IPS-20b (cell line): ENCODE data around the gene PHF1.
A peak's percentile ranks its signal among the peaks of the same experiment; 100 is the strongest.

Experiments
- H3K27ac ChIP-seq: one replicate; pipeline ENCODE4 v1.5.1; 2013; ENCODE audit warnings: low read length
- H3K27me3 ChIP-seq: 2 replicates; pipeline ENCODE4 v1.6.1; 2013; ENCODE audit warnings: mild to moderate bottlenecking, low read length, inconsistent platforms; ENCODE audit not compliant: insufficient read depth
- H3K36me3 ChIP-seq: 2 replicates; pipeline ENCODE4 v1.6.1; 2013; ENCODE audit warnings: low read depth, mild to moderate bottlenecking, inconsistent platforms, low read length, moderate library complexity; ENCODE audit not compliant: insufficient read depth
- H3K4me1 ChIP-seq: 2 replicates; pipeline ENCODE4 v1.6.1; 2013; ENCODE audit warnings: mild to moderate bottlenecking, control low read depth, inconsistent platforms, low read length, moderate library complexity; ENCODE audit not compliant: insufficient read depth
- H3K4me3 ChIP-seq: 2 replicates; pipeline ENCODE4 v1.5.1; 2013; ENCODE audit warnings: mild to moderate bottlenecking, low read length, inconsistent platforms
- H3K9ac ChIP-seq: 2 replicates; pipeline ENCODE4 v1.6.1; 2013; ENCODE audit warnings: low read depth, mild to moderate bottlenecking, inconsistent platforms, low read length, moderate library complexity
- H3K9me3 ChIP-seq: 2 replicates; pipeline ENCODE4 v1.6.1; 2013; ENCODE audit warnings: mild to moderate bottlenecking, low read depth, low read length, inconsistent platforms; ENCODE audit not compliant: insufficient read depth

PHF1 gene

DNA sequence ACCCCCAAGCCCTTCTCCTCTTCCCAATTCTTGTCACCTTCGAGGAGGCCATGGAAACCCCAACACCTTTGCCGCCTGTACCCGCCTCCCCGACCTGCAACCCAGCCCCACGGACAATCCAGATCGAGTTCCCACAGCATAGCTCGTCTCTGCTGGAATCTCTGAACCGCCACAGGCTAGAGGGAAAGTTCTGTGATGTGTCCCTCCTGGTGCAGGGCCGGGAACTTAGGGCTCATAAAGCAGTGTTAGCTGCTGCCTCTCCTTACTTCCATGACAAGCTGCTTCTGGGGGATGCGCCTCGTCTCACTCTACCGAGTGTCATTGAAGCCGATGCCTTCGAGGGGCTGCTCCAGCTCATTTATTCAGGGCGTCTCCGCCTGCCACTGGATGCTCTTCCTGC lies 44.2 kb downstream of the PHF1 start:
- Histone ChIP-seq H3K27me3 (no peaks in the 10 kb centered on the region), H3K9ac (peak overlapping the region; percentile 87), H3K27ac (peak overlapping the region; percentile 1), H3K4me1 (0 out of 2 replicates have a peak, but pooled peaks cover 4% of the 10 kb centered on the region), H3K36me3 (peaks cover 39% of the 10 kb centered on the region), H3K4me3 (peak overlapping the region; percentile 99), H3K9me3 (no peaks in the 10 kb centered on the region)

DNA sequence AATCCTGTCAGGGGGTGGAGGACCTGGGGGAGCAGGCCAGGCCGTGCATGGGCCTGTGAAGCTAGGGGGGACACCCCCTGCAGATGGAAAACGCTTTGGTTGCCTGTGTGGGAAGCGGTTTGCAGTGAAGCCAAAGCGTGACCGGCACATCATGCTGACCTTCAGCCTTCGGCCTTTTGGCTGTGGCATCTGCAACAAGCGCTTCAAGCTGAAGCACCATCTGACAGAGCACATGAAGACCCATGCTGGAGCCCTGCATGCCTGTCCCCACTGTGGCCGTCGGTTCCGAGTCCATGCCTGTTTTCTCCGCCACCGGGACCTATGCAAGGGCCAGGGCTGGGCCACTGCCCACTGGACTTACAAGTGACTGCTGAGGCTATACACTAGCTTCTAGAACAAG lies 45.3 kb downstream of the PHF1 start:
- no peaks in the 10 kb centered on the region for H3K9me3 ChIP-seq
- H3K4me3 ChIP-seq: no peak overlapping the region
- 0 out of 2 replicates have a peak, but pooled peaks cover 4% of the 10 kb centered on the region for H3K4me1 ChIP-seq
- H3K36me3 ChIP-seq: peaks cover 28% of the 10 kb centered on the region
- no peak overlapping the region for H3K9ac ChIP-seq
- H3K27me3 ChIP-seq: no peaks in the 10 kb centered on the region
- H3K27ac ChIP-seq: no peak overlapping the region

DNA sequence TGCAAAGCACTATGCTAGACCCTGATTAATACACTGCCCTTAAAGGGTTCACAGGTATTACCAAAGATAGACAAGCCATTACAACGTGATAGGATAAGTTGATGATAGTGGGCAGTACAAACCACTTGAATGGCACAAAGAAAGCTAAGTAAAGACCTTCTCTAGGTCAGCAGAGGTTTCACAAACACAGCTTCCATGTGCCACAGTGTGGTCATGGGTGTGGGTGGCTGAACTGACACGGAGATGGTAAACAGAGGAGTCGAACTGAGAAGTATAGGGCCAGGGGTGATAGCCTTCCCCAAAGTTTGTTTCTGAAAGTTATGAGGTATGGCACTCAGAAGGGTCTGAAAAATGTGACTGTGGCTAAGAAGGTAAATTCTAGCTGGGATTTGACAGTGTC lies 47.9 kb downstream of the PHF1 start:
- 0 out of 2 replicates have a peak, but pooled peaks cover 4% of the 10 kb centered on the region for H3K4me1 ChIP-seq
- H3K4me3 ChIP-seq: no peak overlapping the region
- H3K27me3 ChIP-seq: no peaks in the 10 kb centered on the region
- no peak overlapping the region for H3K27ac ChIP-seq
- H3K36me3 ChIP-seq: peaks cover 22% of the 10 kb centered on the region
- H3K9me3 ChIP-seq: no peaks in the 10 kb centered on the region
- no peak overlapping the region for H3K9ac ChIP-seq

DNA sequence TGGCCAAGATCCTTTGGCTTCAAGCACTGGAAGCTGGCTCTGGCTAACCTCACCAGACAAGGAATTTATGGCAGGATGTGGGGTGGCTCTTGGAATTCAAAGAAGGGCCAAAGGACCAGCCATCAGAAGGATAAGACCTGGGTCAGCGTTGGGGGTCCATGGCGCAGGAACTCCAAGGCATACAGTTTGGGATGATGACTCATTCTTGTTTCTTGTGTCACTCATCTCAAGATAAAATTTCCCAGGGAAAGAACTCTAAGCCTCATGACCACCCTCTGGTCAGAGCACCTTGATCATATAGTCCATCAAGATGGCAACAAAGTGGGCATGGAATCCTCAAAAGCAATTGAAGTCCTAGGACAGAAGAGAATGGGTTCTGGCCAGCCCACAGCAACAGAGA lies 48.4 kb downstream of the PHF1 start:
- Histone ChIP-seq H3K36me3 (peaks cover 22% of the 10 kb centered on the region), H3K27ac (no peak overlapping the region)

More for the DNA sequence above, 48.4 kb downstream of the PHF1 start:
- Histone ChIP-seq H3K9ac (no peak overlapping the region), H3K27me3 (no peaks in the 10 kb centered on the region), H3K4me3 (no peak overlapping the region), H3K9me3 (no peaks in the 10 kb centered on the region), H3K4me1 (0 out of 2 replicates have a peak, but pooled peaks cover 4% of the 10 kb centered on the region)
